ENCODE data around the gene CD180.

The CD180 gene

GRCh38 chr5:67190410-67190809, 6.2 kb downstream of the CD180 start:
- Histone ChIP-seq H3K56ac (ENCODE audit: low read length) (no peak overlapping the region), H3K4me3 (ENCODE audit: low read length) (no peak overlapping the region), H3K18ac (ENCODE audit: low read length) (no peak overlapping the region), H3K27ac (ENCODE audit: low read depth, low read length) (no peak overlapping the region), H2BK5ac (ENCODE audit: low read length) (no peak overlapping the region), H3K36me3 (ENCODE audit: control insufficient read depth, insufficient read depth, low read length) (no peaks in the 10 kb centered on the region), H3K27me3 (ENCODE audit: insufficient read depth, low read length, poor library complexity) (no peaks in the 10 kb centered on the region), H3K4me1 (ENCODE audit: control insufficient read depth, low read depth, low read length) (peaks cover 2% of the 10 kb centered on the region), H2AK5ac (ENCODE audit: low read length) (no peak overlapping the region), H2BK120ac (ENCODE audit: low read depth, low read length) (no peak overlapping the region), H3K23ac (ENCODE audit: low read length) (no peak overlapping the region), H3K4ac (ENCODE audit: low read depth, low read length) (no peak overlapping the region), H4K8ac (ENCODE audit: low read depth, low read length) (no peak overlapping the region), H2BK15ac (replicated peaks; ENCODE audit: low read depth) (no peak overlapping the region), H3K9ac (ENCODE audit: low read length) (no peak overlapping the region), H3K79me2 (ENCODE audit: control insufficient read depth, insufficient read depth, low read length) (no peaks in the 10 kb centered on the region), H4K5ac (ENCODE audit: low read length) (no peak overlapping the region), H3K79me1 (ENCODE audit: low read length) (no peaks in the 10 kb centered on the region), H3K4me2 (ENCODE audit: low read length) (no peak overlapping the region)
- no CpG with 5 or more reads among the region's 4 CpGs for WGBS (ENCODE audit: extremely low coverage, insufficient coverage, low lambda C conversion rate)
- no peak for DNase-seq

GRCh38 chr5:67189931-67190330, 6.7 kb downstream of the CD180 start:
- Histone ChIP-seq H3K79me1 (ENCODE audit: low read length) (no peaks in the 10 kb centered on the region), H3K4me1 (ENCODE audit: control insufficient read depth, low read depth, low read length) (peaks cover 2% of the 10 kb centered on the region), H4K8ac (ENCODE audit: low read depth, low read length) (no peak overlapping the region), H3K4me3 (ENCODE audit: low read length) (no peak overlapping the region), H3K4ac (ENCODE audit: low read depth, low read length) (no peak overlapping the region), H2BK15ac (replicated peaks; ENCODE audit: low read depth) (no peak overlapping the region), H4K5ac (ENCODE audit: low read length) (no peak overlapping the region), H3K79me2 (ENCODE audit: control insufficient read depth, insufficient read depth, low read length) (no peaks in the 10 kb centered on the region), H3K36me3 (ENCODE audit: control insufficient read depth, insufficient read depth, low read length) (no peaks in the 10 kb centered on the region), H3K27ac (ENCODE audit: low read depth, low read length) (no peak overlapping the region), H3K4me2 (ENCODE audit: low read length) (no peak overlapping the region), H2AK5ac (ENCODE audit: low read length) (no peak overlapping the region), H2BK5ac (ENCODE audit: low read length) (no peak overlapping the region), H3K23ac (ENCODE audit: low read length) (no peak overlapping the region), H3K9ac (ENCODE audit: low read length) (no peak overlapping the region), H3K56ac (ENCODE audit: low read length) (no peak overlapping the region), H3K27me3 (ENCODE audit: insufficient read depth, low read length, poor library complexity) (no peaks in the 10 kb centered on the region), H2BK120ac (ENCODE audit: low read depth, low read length) (no peak overlapping the region), H3K18ac (ENCODE audit: low read length) (no peak overlapping the region)
- WGBS (ENCODE audit: extremely low coverage, insufficient coverage, low lambda C conversion rate) = no CpG with 5 or more reads among the region's 1 CpG
- DNase-seq = no peak

- WGBS (ENCODE audit: extremely low coverage, insufficient coverage, low lambda C conversion rate) = no CpG with 5 or more reads among the region's 3 CpGs
- H3K18ac ChIP-seq (ENCODE audit: low read length) = no peak overlapping the region
- no peak overlapping the region for H2BK120ac ChIP-seq (ENCODE audit: low read depth, low read length)
- H2AK5ac ChIP-seq (ENCODE audit: low read length) = no peak overlapping the region
- H3K79me1 ChIP-seq (ENCODE audit: low read length) = no peaks in the 10 kb centered on the region
- H3K27me3 ChIP-seq (ENCODE audit: insufficient read depth, low read length, poor library complexity) = no peaks in the 10 kb centered on the region
- H3K4ac ChIP-seq (ENCODE audit: low read depth, low read length) = no peak overlapping the region
- no peak overlapping the region for H3K27ac ChIP-seq (ENCODE audit: low read depth, low read length)
- H3K23ac ChIP-seq (ENCODE audit: low read length) = no peak overlapping the region
- no peak overlapping the region for H2BK15ac ChIP-seq (replicated peaks; ENCODE audit: low read depth)
- H3K4me3 ChIP-seq (ENCODE audit: low read length) = no peak overlapping the region
- H4K8ac ChIP-seq (ENCODE audit: low read depth, low read length) = no peak overlapping the region
- no peak for DNase-seq
- no peak overlapping the region for H4K5ac ChIP-seq (ENCODE audit: low read length)
- H3K36me3 ChIP-seq (ENCODE audit: control insufficient read depth, insufficient read depth, low read length) = no peaks in the 10 kb centered on the region
- H2BK5ac ChIP-seq (ENCODE audit: low read length) = no peak overlapping the region
- H3K56ac ChIP-seq (ENCODE audit: low read length) = no peak overlapping the region
- no peak overlapping the region for H3K9ac ChIP-seq (ENCODE audit: low read length)
- H3K4me2 ChIP-seq (ENCODE audit: low read length) = no peak overlapping the region
- peaks cover 2% of the 10 kb centered on the region for H3K4me1 ChIP-seq (ENCODE audit: control insufficient read depth, low read depth, low read length)
- no peaks in the 10 kb centered on the region for H3K79me2 ChIP-seq (ENCODE audit: control insufficient read depth, insufficient read depth, low read length)
Measured at GRCh38 chr5:67189079-67189354, 7.6 kb downstream of the CD180 start.

- H3K4me3 ChIP-seq (ENCODE audit: low read length) = no peak overlapping the region
- H3K18ac ChIP-seq (ENCODE audit: low read length) = no peak overlapping the region
- no peak overlapping the region for H3K23ac ChIP-seq (ENCODE audit: low read length)
- H3K27ac ChIP-seq (ENCODE audit: low read depth, low read length) = no peak overlapping the region
- no peak overlapping the region for H3K4me2 ChIP-seq (ENCODE audit: low read length)
- no peak overlapping the region for H3K4ac ChIP-seq (ENCODE audit: low read depth, low read length)
- H3K27me3 ChIP-seq (ENCODE audit: insufficient read depth, low read length, poor library complexity) = no peaks in the 10 kb centered on the region
- H3K79me1 ChIP-seq (ENCODE audit: low read length) = no peaks in the 10 kb centered on the region
- no CpG with 5 or more reads among the region's 7 CpGs for WGBS (ENCODE audit: extremely low coverage, insufficient coverage, low lambda C conversion rate)
- H4K5ac ChIP-seq (ENCODE audit: low read length) = no peak overlapping the region
- no peak overlapping the region for H3K9ac ChIP-seq (ENCODE audit: low read length)
- no peak overlapping the region for H2BK120ac ChIP-seq (ENCODE audit: low read depth, low read length)
- H2AK5ac ChIP-seq (ENCODE audit: low read length) = no peak overlapping the region
- no peak overlapping the region for H3K56ac ChIP-seq (ENCODE audit: low read length)
- peaks cover 2% of the 10 kb centered on the region for H3K4me1 ChIP-seq (ENCODE audit: control insufficient read depth, low read depth, low read length)
- no peak for DNase-seq
- no peak overlapping the region for H2BK5ac ChIP-seq (ENCODE audit: low read length)
- no peaks in the 10 kb centered on the region for H3K36me3 ChIP-seq (ENCODE audit: control insufficient read depth, insufficient read depth, low read length)
- no peak overlapping the region for H2BK15ac ChIP-seq (replicated peaks; ENCODE audit: low read depth)
- no peaks in the 10 kb centered on the region for H3K79me2 ChIP-seq (ENCODE audit: control insufficient read depth, insufficient read depth, low read length)
- no peak overlapping the region for H4K8ac ChIP-seq (ENCODE audit: low read depth, low read length)
Measured at GRCh38 chr5:67188274-67189078, 8.1 kb downstream of the CD180 start.

- H3K18ac ChIP-seq (ENCODE audit: low read length) = no peak overlapping the region
- H3K79me2 ChIP-seq (ENCODE audit: control insufficient read depth, insufficient read depth, low read length) = no peaks in the 10 kb centered on the region
- H3K23ac ChIP-seq (ENCODE audit: low read length) = no peak overlapping the region
- no peaks in the 10 kb centered on the region for H3K27me3 ChIP-seq (ENCODE audit: insufficient read depth, low read length, poor library complexity)
- no peak overlapping the region for H3K9ac ChIP-seq (ENCODE audit: low read length)
- H3K27ac ChIP-seq (ENCODE audit: low read depth, low read length) = no peak overlapping the region
- no peak overlapping the region for H2BK5ac ChIP-seq (ENCODE audit: low read length)
- H4K5ac ChIP-seq (ENCODE audit: low read length) = no peak overlapping the region
- H2BK120ac ChIP-seq (ENCODE audit: low read depth, low read length) = no peak overlapping the region
- H2AK5ac ChIP-seq (ENCODE audit: low read length) = no peak overlapping the region
- H3K56ac ChIP-seq (ENCODE audit: low read length) = no peak overlapping the region
- H3K4me3 ChIP-seq (ENCODE audit: low read length) = no peak overlapping the region
- H2BK15ac ChIP-seq (replicated peaks; ENCODE audit: low read depth) = no peak overlapping the region
- no peak overlapping the region for H4K8ac ChIP-seq (ENCODE audit: low read depth, low read length)
- WGBS (ENCODE audit: extremely low coverage, insufficient coverage, low lambda C conversion rate) = no CpG with 5 or more reads among the region's 1 CpG
- peaks cover 4% of the 10 kb centered on the region for H3K4me1 ChIP-seq (ENCODE audit: control insufficient read depth, low read depth, low read length)
- H3K4ac ChIP-seq (ENCODE audit: low read depth, low read length) = no peak overlapping the region
- no peaks in the 10 kb centered on the region for H3K36me3 ChIP-seq (ENCODE audit: control insufficient read depth, insufficient read depth, low read length)
- H3K4me2 ChIP-seq (ENCODE audit: low read length) = no peak overlapping the region
- DNase-seq = no peak
- no peaks in the 10 kb centered on the region for H3K79me1 ChIP-seq (ENCODE audit: low read length)
Measured at GRCh38 chr5:67187006-67187715, 9.4 kb downstream of the CD180 start.

Measured in mesendoderm (in vitro differentiated cells).